HG03571 (cell line): ENCODE measurements around the gene RALA.
"Not testable (repeated sequence)": the region's sequence is repeated elsewhere in the genome, so short reads cannot be mapped to it uniquely, and the experiment has no call there.

Experiments used
- ATAC-seq: cut with Tn5 transposase; IDR thresholded peaks from one replicate; pipeline ENCODE4 v1.9.1; 2021; ENCODE audit not compliant: unreplicated experiment

RALA gene

GRCh38 chr7:39645482-39646407 lies 22.4 kb downstream of the RALA start:
- no peak for ATAC-seq

DNA sequence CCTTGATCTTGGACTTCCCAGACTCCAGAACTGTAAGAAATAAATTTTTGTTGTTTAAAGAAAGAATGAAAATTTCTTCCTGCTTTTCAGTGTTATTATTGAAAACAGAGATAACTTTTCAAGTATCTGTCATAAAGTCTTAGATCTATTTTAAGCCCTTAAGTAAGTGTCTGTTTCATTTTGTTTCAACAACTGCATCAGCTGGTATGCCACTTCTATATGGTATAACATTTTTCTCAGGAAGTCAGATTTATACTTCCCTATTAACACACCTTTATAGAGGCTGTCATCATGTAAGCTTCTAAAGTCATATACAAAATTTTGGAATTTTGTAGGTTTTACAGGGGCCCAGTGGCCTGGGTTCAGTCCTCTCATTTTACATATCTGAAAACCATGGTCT lies 24.4 kb downstream of the RALA start:
- ATAC-seq: no peak

GRCh38 chr7:39650676-39651075 lies 27.3 kb downstream of the RALA start:
- ATAC-seq: no peak

- ATAC-seq: no peak
Observed at GRCh38 chr7:39651265-39651664, 27.9 kb downstream of the RALA start.

DNA sequence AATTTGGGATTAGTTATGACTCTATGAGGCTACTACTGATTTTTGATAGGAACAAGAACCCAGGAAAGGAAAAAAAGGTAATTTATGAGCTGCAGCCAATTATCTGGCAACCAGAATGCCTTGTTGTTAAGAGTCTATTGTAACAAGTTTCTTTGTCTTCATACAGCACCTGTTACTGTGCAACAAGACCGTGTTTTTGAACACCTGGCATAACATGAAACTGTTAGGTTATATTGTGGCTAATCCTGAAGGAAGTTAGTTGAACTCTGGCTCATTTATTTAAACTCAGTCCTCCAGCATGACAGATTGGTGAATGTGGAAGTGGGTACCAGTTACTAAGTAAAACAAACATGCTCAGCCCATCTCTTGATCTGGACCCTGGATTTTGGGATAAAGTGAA lies 33.0 kb downstream of the RALA start:
- ATAC-seq: no peak

DNA sequence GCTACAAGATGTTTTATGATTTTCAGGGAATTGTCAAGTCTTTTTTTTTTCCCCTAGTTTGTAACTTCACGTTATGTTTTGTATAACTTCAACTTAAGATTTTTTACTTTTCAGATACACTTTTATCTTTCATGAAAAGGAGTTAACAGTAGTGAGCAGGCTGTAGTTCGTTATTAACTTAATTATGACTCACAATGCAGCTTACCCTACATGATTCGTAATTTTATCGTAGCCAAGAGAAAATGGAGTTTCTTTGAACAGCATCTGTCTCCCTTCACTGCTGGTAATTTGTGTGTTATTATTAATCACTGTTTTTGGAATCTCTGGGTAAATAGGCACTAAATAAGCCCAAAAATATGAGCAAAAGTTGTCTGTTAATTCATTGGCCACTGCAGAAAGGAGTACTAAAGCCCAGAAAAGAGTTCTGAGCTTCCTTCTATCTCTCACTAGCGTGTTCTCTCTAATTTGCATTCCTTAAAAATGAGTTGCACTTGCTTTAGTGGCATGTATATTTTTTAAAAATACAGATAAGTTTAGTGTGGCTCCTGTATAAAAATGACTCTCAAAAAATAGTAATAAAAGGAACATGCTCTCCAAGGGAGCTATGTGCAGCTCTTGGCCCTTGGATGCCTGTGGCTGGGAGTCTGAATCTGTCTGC lies 36.1 kb downstream of the RALA start:
- ATAC-seq: no peak

DNA sequence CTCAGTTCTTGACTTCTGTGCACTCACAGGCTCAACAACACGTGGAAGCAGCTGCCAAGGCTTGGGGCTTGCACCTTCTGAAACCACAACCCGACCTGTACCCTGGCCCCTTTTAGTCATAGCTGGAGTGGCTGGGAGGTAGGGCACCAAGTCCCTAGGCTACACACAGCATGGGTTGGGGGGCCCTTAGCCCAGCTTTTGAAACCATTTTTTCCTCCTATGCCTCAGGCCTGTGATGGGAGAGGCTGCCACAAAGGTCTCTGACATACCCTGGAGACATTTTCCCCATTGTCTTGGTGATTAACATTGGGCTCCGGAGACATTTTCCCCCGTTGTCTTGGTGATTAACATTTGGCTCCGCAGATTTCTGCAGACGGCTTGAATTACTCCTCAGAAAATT lies 38.6 kb downstream of the RALA start:
- ATAC-seq: no peak

GRCh38 chr7:39663263-39663662 lies 39.9 kb downstream of the RALA start:
- ATAC-seq: no peak

GRCh38 chr7:39664057-39664456 lies 40.7 kb downstream of the RALA start:
- no peak for ATAC-seq

- no peak for ATAC-seq
Observed at GRCh38 chr7:39664585-39664984, 41.2 kb downstream of the RALA start.

- ATAC-seq: no peak
Observed at GRCh38 chr7:39666562-39666961, 43.2 kb downstream of the RALA start.

GRCh38 chr7:39667341-39667923 lies 44.1 kb downstream of the RALA start:
- ATAC-seq: no peak

DNA sequence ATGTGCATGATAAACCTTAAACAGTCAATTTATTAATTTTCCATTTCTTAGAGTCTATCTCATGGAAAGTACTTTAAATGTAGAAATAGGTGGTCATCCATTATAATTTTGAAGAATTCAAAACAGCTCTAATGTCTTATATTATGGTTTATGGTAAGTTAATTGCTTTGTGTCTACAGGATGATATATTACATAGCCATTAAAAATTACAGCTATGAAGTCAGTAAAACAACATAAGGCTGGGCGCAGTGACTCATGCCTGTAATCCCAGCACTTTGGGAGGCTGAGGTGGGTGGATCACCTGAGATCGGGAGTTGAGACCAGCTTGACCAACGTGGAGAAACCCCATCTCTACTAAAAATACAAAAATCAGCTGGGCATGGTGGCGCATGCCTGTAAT lies 44.9 kb downstream of the RALA start:
- ATAC-seq: not testable (repeated sequence)

DNA sequence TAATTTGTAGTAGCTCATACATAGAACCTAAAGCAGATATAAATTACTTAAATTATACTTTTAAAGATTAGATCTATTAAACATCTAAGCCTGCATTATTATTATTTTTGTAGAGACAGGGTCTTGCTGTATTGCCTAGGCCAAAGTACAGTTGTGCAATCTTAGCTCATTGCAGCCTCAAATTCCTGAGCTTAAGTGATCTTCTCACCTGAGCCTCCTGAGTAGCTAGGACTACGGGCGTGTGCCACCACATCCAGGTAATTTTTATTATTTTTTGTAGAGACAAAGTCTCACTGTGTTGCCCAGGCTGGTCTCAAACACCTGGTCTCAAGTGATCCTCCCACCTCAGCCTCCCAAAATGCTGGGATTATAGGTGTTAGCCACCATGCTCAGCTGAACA lies 46.7 kb downstream of the RALA start:
- ATAC-seq: no peak

DNA sequence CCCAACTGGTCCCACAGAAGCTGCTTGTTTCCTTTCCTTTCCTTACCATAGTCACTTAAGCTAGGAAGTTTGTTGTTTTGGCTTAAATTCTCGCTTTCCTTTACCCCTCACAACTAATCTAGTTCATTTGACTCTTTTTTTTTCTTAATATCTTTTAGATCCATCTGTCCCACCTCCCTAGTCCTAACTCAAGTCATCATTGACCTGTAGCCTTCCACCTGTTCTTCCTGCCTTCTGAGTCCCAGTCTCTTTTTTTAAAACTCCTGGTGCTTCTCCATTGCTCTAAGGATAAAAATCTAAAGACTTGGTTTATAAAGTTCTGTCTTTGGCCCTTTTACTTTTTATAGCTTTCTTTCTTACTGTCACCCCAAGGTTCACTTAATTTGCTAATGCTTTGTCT lies 47.6 kb downstream of the RALA start:
- ATAC-seq: no peak

GRCh38 chr7:39672176-39672575 lies 48.8 kb downstream of the RALA start:
- ATAC-seq: no peak

DNA sequence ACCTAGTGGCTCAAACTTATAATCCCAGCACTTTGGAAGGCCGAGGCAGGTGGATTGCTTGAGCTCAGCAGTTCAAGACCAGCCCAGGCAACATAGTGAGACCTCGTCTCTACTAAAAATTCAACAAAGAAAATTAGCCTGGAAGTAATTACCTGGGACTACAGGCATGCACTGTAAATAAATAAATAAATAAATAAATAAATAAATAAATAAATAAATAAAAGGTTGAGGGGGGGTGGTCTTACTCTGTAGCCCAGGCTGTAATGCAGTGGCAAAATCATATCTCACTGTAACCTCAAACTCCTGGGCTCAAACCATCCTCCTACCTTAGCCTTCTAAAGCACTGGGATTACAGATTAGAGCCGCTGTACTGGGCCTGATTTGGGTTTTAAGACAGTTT lies 50.5 kb downstream of the RALA start:
- no peak for ATAC-seq

GRCh38 chr7:39674406-39674805 lies 51.0 kb downstream of the RALA start:
- no peak for ATAC-seq

DNA sequence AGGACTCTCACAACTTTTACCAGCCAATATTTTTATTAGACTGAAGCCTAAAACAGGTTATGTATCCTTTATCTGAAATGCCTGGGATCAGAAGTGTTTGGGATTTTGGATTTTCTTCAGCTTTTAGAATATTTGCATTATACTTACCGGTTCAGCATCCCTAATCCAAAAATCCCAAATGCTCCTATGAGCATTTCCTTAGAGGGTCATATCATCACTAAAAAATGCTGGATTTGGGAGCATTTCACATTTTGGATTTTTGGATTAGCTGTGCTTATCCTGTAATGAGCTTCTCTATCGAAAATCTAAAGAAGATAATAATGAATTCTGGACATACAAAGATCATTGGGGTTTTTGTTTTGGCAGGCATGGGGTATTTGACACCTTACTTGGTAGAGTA lies 53.0 kb downstream of the RALA start:
- ATAC-seq: no peak

DNA sequence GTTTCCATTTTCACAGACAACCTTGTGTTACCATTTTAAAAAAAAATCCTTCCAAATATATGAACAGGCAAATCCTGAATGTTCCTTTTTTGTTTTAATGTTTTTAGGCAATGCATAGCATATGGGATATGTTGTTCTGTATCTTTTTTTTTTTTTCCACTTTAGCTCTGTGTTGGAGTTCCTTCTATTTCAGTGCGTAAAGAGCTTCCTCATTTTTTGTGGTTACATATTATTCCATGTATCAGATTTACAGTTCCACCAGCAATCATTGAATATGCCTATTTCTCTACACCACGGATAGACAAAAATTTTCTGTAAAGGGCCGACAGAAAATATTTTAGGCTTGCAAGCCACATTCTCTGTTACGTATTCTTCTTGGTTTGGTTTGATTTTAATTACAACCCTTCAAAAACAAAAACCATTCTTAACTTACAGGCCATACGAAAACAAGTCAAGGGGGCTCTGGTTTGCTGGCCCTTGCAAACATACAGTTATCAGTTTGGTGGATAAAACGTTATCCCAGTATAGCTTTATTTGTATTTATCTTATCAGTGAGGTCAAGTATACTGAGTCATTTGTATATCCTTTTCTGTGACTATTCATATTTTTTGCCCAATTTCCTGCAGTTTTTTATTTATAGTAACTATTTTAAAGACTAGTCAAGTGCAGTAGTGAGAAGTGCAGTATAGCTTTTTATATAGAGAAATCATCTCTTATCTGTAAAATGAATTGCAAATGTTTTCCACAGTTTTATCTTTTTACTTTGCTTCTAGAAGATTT lies 55.7 kb downstream of the RALA start:
- no peak for ATAC-seq

- ATAC-seq: not testable (repeated sequence)
Observed at GRCh38 chr7:39679874-39680273, 56.5 kb downstream of the RALA start.
